8988T (cell line): Measurements from ENCODE around the gene S100A5.

Experiments used
- DNase-seq: peaks from one replicate; pipeline ENCODE4 v3.0.0; 2011

The S100A5 gene

DNA sequence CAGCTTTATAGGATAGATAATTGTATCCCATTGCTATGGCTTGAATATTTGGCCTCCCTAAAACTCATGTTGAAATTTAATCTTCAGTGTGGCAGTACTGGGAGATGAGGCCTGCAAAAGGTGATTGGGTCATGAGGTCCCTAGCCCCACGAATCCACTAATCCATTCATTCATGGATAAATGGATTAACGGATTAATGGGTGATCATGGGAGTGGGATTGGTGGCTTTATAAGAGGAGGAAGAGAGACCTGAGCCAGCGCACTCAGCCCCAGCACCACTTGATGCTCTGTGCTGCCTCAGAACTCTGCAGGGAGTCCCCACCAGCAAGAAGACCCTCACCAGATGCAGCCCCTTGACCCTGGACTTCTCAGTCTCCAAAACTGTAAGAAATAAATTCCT, 37.0 kb downstream of the S100A5 start:
- DNase-seq = no peak

DNA sequence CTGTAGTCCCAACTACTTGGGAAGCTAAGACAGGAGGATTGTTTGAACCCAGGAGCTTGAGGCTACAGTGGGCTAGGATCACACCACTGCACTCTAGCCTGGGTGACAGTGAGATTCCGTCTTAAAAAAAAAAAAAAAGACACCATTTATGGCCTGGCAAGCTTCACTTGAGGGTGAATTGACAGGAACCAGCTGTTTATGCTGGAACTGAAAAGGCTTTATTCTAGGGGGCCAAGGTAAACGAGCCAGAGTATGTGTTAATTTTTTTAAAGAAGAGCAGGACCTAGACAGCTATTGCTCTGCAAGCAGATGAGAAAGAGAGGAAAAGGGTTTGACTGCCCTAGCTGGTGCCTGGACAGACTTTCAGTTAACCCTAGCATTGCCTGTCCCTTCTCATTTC, 42.0 kb downstream of the S100A5 start:
- DNase-seq = no peak

DNA sequence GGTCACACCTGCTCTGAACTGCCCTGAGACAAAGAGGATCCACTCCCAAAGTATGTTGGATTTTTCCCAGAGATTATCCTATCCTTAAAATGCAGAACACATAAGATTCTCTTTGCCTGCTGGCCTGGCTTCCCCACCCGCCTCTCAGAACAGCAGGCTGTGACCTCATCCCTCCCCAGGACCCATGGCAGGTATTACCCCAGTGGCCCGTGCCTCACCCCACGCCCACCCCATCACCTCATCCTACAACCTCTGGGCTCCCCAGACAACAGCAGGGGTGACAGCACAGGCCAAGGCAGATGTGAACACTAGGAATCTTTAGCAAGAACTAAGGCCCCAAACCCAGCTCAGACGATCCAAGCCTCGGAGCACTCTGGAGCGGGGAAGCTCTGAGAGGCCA, 45.2 kb downstream of the S100A5 start:
- DNase-seq = no peak

DNA sequence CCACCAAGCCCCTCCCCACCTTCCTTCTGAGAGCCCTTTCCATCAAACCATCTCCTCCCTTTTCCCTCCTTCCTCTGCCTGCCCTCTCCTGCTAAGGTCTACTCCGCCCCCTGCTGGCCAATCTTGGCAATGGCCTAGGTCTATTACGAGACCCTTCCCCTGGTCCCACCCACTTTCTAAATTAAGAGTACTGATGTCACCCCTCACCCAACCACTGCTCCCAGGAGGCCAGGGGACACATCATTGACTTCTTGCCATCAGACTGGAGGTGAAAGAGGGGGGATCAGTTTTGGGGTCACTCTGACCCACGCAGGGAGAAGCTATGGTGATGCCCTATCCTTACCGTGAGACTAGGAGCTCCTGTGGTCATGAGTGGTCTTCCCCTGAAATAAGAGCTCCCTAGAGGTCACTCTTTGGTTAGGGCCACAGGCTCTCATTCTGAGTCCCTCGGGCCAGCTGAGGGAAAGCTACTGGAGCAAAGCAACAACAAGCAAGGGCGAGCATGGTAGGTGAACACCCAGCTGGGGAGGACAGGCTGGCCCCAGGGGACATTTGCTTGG, 45.7 kb downstream of the S100A5 start:
- DNase-seq = no peak

DNA sequence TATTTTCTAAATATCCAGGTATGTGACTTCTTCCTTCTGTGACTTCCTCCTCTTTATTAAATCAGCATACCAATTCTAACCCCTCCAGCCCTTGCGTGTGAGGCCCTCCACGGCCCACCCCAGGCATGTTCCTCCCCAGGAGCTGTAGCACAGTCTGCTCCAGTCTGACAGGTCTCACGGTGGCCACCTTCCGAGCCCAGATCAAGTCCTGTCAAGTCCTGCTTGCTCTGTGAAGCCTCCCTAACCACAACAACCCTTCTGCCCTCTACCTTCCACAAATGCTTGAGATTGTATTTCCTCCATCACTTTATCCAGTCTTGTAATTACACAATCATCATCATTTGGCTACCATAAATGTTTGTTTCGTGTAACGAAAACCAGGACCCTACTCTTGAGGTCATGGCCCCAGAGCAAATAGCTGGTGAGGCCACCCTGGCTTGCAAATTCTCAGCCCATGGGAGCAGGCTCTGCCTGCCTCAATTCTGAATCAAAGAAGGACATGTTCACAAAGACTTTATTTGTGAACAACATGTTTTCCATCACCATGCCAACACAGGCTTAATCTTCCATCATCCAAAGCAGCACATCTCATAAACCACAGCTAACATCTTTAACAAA, 47.3 kb downstream of the S100A5 start:
- no peak for DNase-seq

DNA sequence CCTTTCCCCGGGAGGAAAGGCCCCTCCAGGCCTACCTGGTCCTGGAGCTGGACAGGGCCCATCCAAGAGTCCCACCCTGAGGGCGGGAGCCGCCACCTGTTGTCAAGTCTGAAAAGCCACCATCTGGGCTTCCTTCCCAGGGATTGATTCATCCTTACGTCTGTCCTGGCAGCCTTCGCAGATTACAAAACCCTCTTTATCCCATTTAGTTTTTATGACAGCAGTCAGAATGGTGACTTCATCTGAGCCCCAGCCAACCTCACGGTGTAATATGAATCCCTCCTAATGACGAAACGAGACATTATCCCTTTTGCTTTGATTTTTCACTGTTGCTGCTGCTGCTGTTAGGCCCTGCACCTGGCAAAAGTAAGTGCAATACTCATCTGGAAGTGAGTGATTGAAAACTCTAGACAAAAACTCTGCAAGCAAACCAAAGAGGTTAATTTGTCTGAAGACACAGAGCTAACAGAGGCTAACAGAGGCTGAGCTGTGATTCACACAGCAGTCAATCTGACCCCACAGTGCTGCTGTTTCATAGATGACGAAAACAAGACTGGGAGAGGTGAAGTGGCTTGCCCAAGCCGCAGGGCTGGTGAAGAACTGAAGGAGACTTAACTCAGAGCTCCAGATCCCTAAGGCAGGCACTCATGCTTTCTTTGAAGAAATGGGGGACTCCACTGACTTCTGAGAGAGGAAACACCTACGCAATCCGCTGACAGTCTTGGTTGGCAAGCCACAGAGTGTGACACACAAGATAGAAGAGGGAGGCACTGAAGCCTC, 50.3 kb downstream of the S100A5 start:
- DNase-seq = no peak

DNA sequence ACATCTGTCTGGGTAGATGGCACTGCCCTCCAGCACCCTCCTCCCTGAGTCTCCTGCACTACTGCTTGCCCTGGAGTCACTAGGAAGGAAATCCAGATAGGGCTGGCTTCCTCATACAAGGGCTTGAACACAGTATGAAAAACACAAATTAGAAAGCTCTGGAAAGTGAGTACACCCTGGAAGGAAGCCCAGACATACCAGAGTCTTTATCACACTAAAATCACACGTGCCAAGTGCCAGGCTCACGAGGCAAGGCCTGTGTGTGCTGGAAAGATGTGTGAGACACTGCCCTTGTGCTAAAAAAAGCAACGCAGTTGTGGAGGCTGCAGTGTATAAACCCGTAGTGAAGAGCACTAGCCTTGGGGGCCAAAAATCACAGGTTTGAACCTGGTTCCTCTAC, 52.0 kb downstream of the S100A5 start:
- DNase-seq = no peak

DNA sequence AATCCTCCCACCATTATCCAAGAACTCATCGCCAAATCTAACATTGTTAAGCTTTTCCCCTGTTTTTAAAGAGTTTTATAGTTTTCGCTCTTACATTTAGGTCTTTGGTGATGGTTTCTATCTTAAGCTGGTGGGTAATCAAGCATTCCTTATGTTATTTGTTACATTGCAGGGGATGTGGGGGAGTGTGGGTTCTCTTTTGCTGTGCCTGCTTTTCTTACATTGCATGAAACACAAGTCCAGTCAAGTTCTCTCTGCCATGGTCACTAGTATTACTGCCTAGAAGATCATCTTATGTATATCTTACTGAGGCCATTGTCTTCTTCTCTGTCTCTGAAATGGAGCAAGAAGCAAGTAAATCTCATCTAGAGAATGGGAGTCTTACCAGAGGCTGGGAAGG, 53.0 kb downstream of the S100A5 start:
- DNase-seq = no peak
